RWPE1 (cell line): ENCODE data around the gene ZNF316.

Experiments
- CTCF ChIA-PET: fragments of 350-600 bp; sonication (Branson Sonifier 250); formaldehyde crosslinking; extraction: SDS; loops from one replicate; lab custom pipeline; 2021; lab: Yijun Ruan, JAX
- POLR2A ChIA-PET: fragments of 400-600 bp; formaldehyde crosslinking; extraction: SDS; loops from one replicate; lab custom pipeline; 2020; ENCODE audit warnings: antibody characterized with exemption; ENCODE audit not compliant: low non-redundant PET; lab: Yijun Ruan, JAX
- DNase-seq: peaks from one replicate; pipeline ENCODE4 v3.0.0; 2012; ENCODE audit warnings: low spot score
- H3K27ac ChIP-seq: fragments of 450-650 bp; 2 replicates; pipeline ENCODE4 v1.5.1; 2017
- CTCF ChIP-seq: fragments of 450-650 bp; conservative IDR thresholded peaks from 2 replicates; pipeline ENCODE4 v1.5.1; 2017; ENCODE audit warnings: low read depth, mild to moderate bottlenecking

Gene ZNF316

GRCh38 chr7:6701860-6702259 is 64.7 kb downstream of the ZNF316 start:
- no peak overlapping the region for H3K27ac ChIP-seq
- ChIA-PET CTCF (no interaction called here), POLR2A (no interaction called here)
- no peak for TF ChIP-seq CTCF
- DNase-seq, result no peak
